Endothelial cell (in vitro differentiated cells): ENCODE measurements around the gene DGCR2. TPM values are rescaled to one million over a fixed set of nuclear protein-coding genes. Genes with fewer than 3 reads are reported as not detected.

Experiments
- DNase-seq: peaks from one replicate; pipeline ENCODE4 v3.0.0; 2021; ENCODE audit warnings: low spot score
- H3K27ac Mint-ChIP-seq: one replicate; pipeline ENCODE4 v1.8.0; 2021; ENCODE audit warnings: mixed read lengths, inconsistent platforms; ENCODE audit not compliant: unreplicated experiment
- H3K27me3 Mint-ChIP-seq: one replicate; pipeline ENCODE4 v1.8.0; 2021; ENCODE audit warnings: mild to moderate bottlenecking, moderate library complexity, mixed read lengths, inconsistent platforms; ENCODE audit not compliant: unreplicated experiment
- H3K36me3 Mint-ChIP-seq: one replicate; pipeline ENCODE4 v1.8.0; 2021; ENCODE audit warnings: mild to moderate bottlenecking, low read depth, mixed read lengths, inconsistent platforms; ENCODE audit not compliant: unreplicated experiment
- H3K4me1 Mint-ChIP-seq: one replicate; pipeline ENCODE4 v1.8.0; 2021; ENCODE audit warnings: mild to moderate bottlenecking, mixed read lengths, inconsistent platforms; ENCODE audit not compliant: unreplicated experiment
- H3K4me3 Mint-ChIP-seq: one replicate; pipeline ENCODE4 v1.8.0; 2021; ENCODE audit warnings: mild to moderate bottlenecking, mixed read lengths, inconsistent platforms; ENCODE audit not compliant: unreplicated experiment
- H3K9me3 Mint-ChIP-seq: one replicate; pipeline ENCODE4 v1.8.0; 2021; ENCODE audit warnings: mixed read lengths, inconsistent platforms; ENCODE audit not compliant: unreplicated experiment
- CTCF ChIP-seq: fragments of 200-600 bp; sonication (generic); IDR thresholded peaks from one replicate; pipeline ENCODE4 v1.5.0; 2021; ENCODE audit warnings: antibody characterized with exemption; ENCODE audit not compliant: unreplicated experiment
- total RNA-seq: library from RNA; stranded (reverse); fragmentation: NEBNext Ultra II Directional; extraction: Animal tissue kit (Norgen Biotek cat#: 25700); gene quantifications from one replicate; pipeline ENCODE4 v1.2.1, GENCODE V29; 2021; ENCODE audit not compliant: unreplicated experiment

The DGCR2 gene
- total RNA-seq, 1 donor from 2014 or later: 46.7 TPM

- no peak for DNase-seq
- Mint-ChIP-seq H3K4me3 (no peak overlapping the region), H3K9me3 (no peaks in the 10 kb centered on the region), H3K27me3 (peaks cover 7% of the 10 kb centered on the region), H3K36me3 (peaks cover 23% of the 10 kb centered on the region), H3K27ac (no peak overlapping the region), H3K4me1 (no peaks in the 10 kb centered on the region)
- no peak for TF ChIP-seq CTCF
Observed at GRCh38 chr22:19134176-19134831, 12.1 kb upstream of the DGCR2 start.

GRCh38 chr22:19133561-19133960, 11.3 kb upstream of the DGCR2 start:
- DNase-seq: no peak
- Mint-ChIP-seq H3K4me1 (no peaks in the 10 kb centered on the region), H3K36me3 (peaks cover 21% of the 10 kb centered on the region), H3K9me3 (no peaks in the 10 kb centered on the region), H3K4me3 (no peak overlapping the region), H3K27ac (no peak overlapping the region), H3K27me3 (peaks cover 11% of the 10 kb centered on the region)
- no peak for TF ChIP-seq CTCF

- Mint-ChIP-seq H3K36me3 (peaks cover 21% of the 10 kb centered on the region), H3K4me1 (no peaks in the 10 kb centered on the region), H3K27me3 (peaks cover 11% of the 10 kb centered on the region), H3K27ac (no peak overlapping the region), H3K9me3 (no peaks in the 10 kb centered on the region), H3K4me3 (no peak overlapping the region)
- TF ChIP-seq CTCF: no peak
- DNase-seq: no peak
Observed at GRCh38 chr22:19132693-19133400, 10.6 kb upstream of the DGCR2 start.

- Mint-ChIP-seq H3K27me3 (peaks cover 11% of the 10 kb centered on the region), H3K9me3 (no peaks in the 10 kb centered on the region), H3K36me3 (peaks cover 18% of the 10 kb centered on the region), H3K27ac (no peak overlapping the region), H3K4me3 (no peak overlapping the region), H3K4me1 (no peaks in the 10 kb centered on the region)
- no peak for DNase-seq
- TF ChIP-seq CTCF: no peak
Observed at GRCh38 chr22:19132153-19132552, 9.9 kb upstream of the DGCR2 start.

GRCh38 chr22:19131685-19132015, 9.4 kb upstream of the DGCR2 start:
- TF ChIP-seq CTCF: no peak
- Mint-ChIP-seq H3K4me1 (no peaks in the 10 kb centered on the region), H3K36me3 (peaks cover 13% of the 10 kb centered on the region), H3K27me3 (peaks cover 11% of the 10 kb centered on the region), H3K27ac (no peak overlapping the region), H3K9me3 (no peaks in the 10 kb centered on the region), H3K4me3 (no peak overlapping the region)
- no peak for DNase-seq
